MCF 10A (cell line): Measurements from ENCODE around the gene HILPDA. TPM values are rescaled to one million over a fixed set of nuclear protein-coding genes. Genes with fewer than 3 reads are reported as not detected.
"Not testable (repeated sequence)": the region's sequence is repeated elsewhere in the genome, so short reads cannot be mapped to it uniquely, and the experiment has no call there.

Experiments
- BruUV-seq: library from RNA; stranded (reverse); fragments of 400-500 nt; replicated peaks from 2 replicates; lab custom pipeline; 2021; lab: Mats Ljungman, UMichigan
- CTCF ChIA-PET: fragments of 300-600 bp; sonication (Branson Sonifier 250); formaldehyde crosslinking; extraction: SDS; loops from one replicate; lab custom pipeline; 2021; ENCODE audit warnings: antibody characterized with exemption, inconsistent platforms; lab: Yijun Ruan, JAX
- POLR2A ChIA-PET: fragments of 300-600, 350-650 bp; sonication (Branson Sonifier 250); formaldehyde crosslinking; extraction: SDS; loops from one replicate; lab custom pipeline; 2020; ENCODE audit warnings: antibody characterized with exemption, inconsistent platforms; lab: Yijun Ruan, JAX
- DNase-seq: peaks from one replicate; pipeline ENCODE4 v3.0.0-alpha.2; 2018; ENCODE audit not compliant: unreplicated experiment
- H3K27ac Mint-ChIP-seq: one replicate; pipeline ENCODE4 v1.8.0; 2022; ENCODE audit warnings: mild to moderate bottlenecking, low read depth, mixed read lengths; ENCODE audit not compliant: unreplicated experiment
- H3K27me3 Mint-ChIP-seq: one replicate; pipeline ENCODE4 v1.8.0; 2022; ENCODE audit warnings: mixed read lengths; ENCODE audit not compliant: insufficient read depth, unreplicated experiment
- H3K36me3 Mint-ChIP-seq: one replicate; pipeline ENCODE4 v1.8.0; 2022; ENCODE audit warnings: mild to moderate bottlenecking, moderate library complexity, mixed read lengths; ENCODE audit not compliant: insufficient read depth, unreplicated experiment
- H3K4me1 Mint-ChIP-seq: one replicate; pipeline ENCODE4 v1.8.0; 2022; ENCODE audit warnings: mixed read lengths; ENCODE audit not compliant: insufficient read depth, unreplicated experiment
- H3K4me3 Mint-ChIP-seq: one replicate; pipeline ENCODE4 v1.8.0; 2022; ENCODE audit warnings: mild to moderate bottlenecking, moderate library complexity, mixed read lengths; ENCODE audit not compliant: unreplicated experiment
- H3K9me3 Mint-ChIP-seq: one replicate; pipeline ENCODE4 v1.8.0; 2022; ENCODE audit warnings: mixed read lengths; ENCODE audit not compliant: unreplicated experiment
- intact Hi-C: fragments of 100-400 bp; cut with micrococcal nuclease; formaldehyde crosslinking; loops from 2 replicates; pipeline ENCODE4 v1.14.1; 2022
- total RNA-seq: library from RNA; stranded (reverse); gene quantifications from 2 replicates; pipeline ENCODE4 v1.2.3, GENCODE V29; 2022
- TF ChIP-seq, protein P1 (sequence below): fragments of 200-600 bp; IDR thresholded peaks from one replicate; pipeline ENCODE4 v1.8.0; 2022; ENCODE audit warnings: antibody characterized with exemption, mild to moderate bottlenecking; ENCODE audit not compliant: unreplicated experiment

The HILPDA gene
- total RNA-seq, 1 experiment from 2014 or later: 8.3 TPM

DNA sequence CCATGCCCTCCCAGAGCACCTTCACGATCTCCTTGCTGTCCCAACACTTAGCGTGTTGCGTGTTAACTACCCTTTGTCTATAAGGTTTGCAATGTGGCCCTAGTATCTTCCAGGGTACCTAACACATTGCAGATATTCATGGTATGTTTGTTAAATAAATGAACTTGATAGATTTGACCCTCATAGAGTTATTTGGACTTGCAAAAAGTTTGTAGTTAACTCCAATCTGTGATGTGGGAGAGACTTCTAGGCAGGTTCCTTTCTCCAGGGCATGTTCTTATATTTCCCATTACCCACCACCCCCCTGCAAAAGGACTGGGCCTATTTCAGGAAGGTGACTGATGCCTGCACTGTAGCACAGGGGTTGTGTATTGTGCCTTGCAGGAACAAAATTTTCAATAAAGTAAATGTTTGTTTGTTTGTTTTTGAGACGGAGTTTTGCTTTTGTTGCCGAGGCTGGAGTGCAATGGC, 612 bp downstream of the HILPDA start:
- Mint-ChIP-seq H3K27ac (peak overlapping the region; percentile 88), H3K27me3 (peaks cover 19% of the 10 kb centered on the region), H3K4me1 (peaks cover 14% of the 10 kb centered on the region), H3K9me3 (no peaks in the 10 kb centered on the region), H3K4me3 (peak overlapping the region; percentile 95), H3K36me3 (peaks cover 7% of the 10 kb centered on the region)
- POLR2A ChIA-PET: interaction anchor here (0.8 to 1.5 kb wide), 6 partner anchors 12 to 52 kb away, joined by 3 to 6 read pairs (median 4); partner anchors contain the start of gene METTL2B
- peak; percentile 29 for DNase-seq
- CTCF ChIA-PET: interaction anchor here (2.1 to 5.2 kb wide), 2 partner anchors 29 to 30 kb away, joined by 35 to 68 read pairs; no protein-coding TSS in a partner anchor
- intact Hi-C loops: no loop called here
- TF ChIP-seq, protein P1, sequence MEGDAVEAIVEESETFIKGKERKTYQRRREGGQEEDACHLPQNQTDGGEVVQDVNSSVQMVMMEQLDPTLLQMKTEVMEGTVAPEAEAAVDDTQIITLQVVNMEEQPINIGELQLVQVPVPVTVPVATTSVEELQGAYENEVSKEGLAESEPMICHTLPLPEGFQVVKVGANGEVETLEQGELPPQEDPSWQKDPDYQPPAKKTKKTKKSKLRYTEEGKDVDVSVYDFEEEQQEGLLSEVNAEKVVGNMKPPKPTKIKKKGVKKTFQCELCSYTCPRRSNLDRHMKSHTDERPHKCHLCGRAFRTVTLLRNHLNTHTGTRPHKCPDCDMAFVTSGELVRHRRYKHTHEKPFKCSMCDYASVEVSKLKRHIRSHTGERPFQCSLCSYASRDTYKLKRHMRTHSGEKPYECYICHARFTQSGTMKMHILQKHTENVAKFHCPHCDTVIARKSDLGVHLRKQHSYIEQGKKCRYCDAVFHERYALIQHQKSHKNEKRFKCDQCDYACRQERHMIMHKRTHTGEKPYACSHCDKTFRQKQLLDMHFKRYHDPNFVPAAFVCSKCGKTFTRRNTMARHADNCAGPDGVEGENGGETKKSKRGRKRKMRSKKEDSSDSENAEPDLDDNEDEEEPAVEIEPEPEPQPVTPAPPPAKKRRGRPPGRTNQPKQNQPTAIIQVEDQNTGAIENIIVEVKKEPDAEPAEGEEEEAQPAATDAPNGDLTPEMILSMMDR: no peak
- no TSS peak for BruUV-seq

DNA sequence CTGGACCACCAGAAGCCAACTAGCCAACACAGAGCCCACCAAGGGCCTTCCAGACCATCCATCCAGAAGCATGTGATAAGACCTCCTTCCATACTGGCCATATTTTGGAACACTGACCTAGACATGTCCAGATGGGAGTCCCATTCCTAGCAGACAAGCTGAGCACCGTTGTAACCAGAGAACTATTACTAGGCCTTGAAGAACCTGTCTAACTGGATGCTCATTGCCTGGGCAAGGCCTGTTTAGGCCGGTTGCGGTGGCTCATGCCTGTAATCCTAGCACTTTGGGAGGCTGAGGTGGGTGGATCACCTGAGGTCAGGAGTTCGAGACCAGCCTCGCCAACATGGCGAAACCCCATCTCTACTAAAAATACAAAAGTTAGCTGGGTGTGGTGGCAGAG, 1.7 kb downstream of the HILPDA start:
- BruUV-seq, H3K27ac Mint-ChIP-seq, intact Hi-C loops, H3K27me3 Mint-ChIP-seq, H3K36me3 Mint-ChIP-seq, DNase-seq, H3K9me3 Mint-ChIP-seq, H3K4me3 Mint-ChIP-seq: not testable (repeated sequence)
- peaks cover 13% of the 10 kb centered on the region for H3K4me1 Mint-ChIP-seq
- ChIA-PET CTCF (interaction anchor here (0.9 to 2.1 kb wide), 6 partner anchors 22 to 91 kb away, joined by 3 to 35 read pairs (median 4); no protein-coding TSS in a partner anchor), POLR2A (interaction anchor here (0.6 kb wide), 1 partner anchor 30 kb away, joined by 3 read pairs; no protein-coding TSS in a partner anchor)

DNA sequence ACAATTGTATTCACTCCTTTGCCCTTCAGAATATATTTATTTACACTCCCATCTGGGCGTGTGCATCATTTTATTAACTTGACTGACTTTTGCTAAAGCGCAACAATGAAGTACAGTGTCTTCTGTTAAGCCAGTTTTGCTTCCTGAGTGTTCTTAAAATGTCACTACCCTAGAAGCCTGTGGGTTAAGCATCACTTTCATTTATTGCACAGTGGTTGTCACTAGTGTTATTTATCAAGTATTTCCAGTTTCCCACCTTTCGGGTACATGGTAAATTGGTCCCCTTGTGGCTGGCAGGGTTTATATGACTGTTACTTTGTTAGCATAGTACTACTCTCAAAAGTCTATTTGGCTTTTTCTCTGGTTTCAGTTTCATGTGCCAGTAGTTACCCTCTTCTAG, 3.3 kb downstream of the HILPDA start:
- CTCF ChIA-PET: interaction anchor here (0.8 to 4.4 kb wide), 12 partner anchors 9 to 114 kb away, joined by 3 to 269 read pairs (median 13); no protein-coding TSS in a partner anchor
- no TSS peak for BruUV-seq
- intact Hi-C loops: loop anchor here (1.0 kb wide), 2 partner anchors 32 to 61 kb away; no protein-coding TSS in a partner anchor
- H3K27me3 Mint-ChIP-seq: no peaks in the 10 kb centered on the region
- H3K4me3 Mint-ChIP-seq: no peak overlapping the region
- TF ChIP-seq, protein P1: no peak
- DNase-seq: no peak
- H3K36me3 Mint-ChIP-seq: peaks cover 13% of the 10 kb centered on the region
- H3K4me1 Mint-ChIP-seq: peaks cover 8% of the 10 kb centered on the region
- H3K27ac Mint-ChIP-seq: no peak overlapping the region
- H3K9me3 Mint-ChIP-seq: no peaks in the 10 kb centered on the region
- POLR2A ChIA-PET: interaction anchor here (0.9 kb wide), 1 partner anchor 32 kb away, joined by 5 read pairs; no protein-coding TSS in a partner anchor

DNA sequence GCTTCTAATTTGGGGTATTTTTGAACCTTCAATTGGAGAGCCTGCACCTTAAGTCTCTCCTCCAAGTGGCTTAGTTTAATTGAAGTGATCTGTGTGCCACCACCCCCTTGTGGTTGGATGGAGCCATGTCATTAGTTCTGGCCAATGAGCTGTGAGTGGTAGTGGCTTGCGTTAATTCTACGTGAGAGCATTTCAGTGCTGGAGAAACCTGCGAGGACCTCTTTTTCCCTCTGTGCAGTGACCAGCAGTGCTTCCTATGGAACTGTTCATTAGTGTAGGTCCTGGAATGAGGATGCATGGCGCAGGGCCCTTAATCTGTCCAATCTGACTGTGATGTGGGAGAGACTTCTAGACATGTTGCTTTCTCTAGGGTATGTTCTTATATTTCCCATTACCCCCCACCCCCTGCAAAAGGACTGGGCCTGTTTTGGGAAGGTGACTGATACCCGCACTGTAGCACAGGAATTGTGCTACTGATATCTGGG, 3.8 kb downstream of the HILPDA start:
- Mint-ChIP-seq H3K4me3 (no peak overlapping the region), H3K9me3 (no peaks in the 10 kb centered on the region), H3K36me3 (peaks cover 10% of the 10 kb centered on the region), H3K27me3 (no peaks in the 10 kb centered on the region), H3K4me1 (peaks cover 8% of the 10 kb centered on the region), H3K27ac (peak overlapping the region; percentile 29)
- intact Hi-C loops: loop anchor here (1.0 kb wide), 2 partner anchors 32 to 61 kb away; no protein-coding TSS in a partner anchor
- peak; percentile 70 for DNase-seq
- TF ChIP-seq, protein P1: peak; percentile 62
- CTCF ChIA-PET: interaction anchor here (0.5 to 4.4 kb wide), 20 partner anchors 9 to 546 kb away, joined by 3 to 269 read pairs (median 6); partner anchors contain the start of gene METTL2B
- POLR2A ChIA-PET: interaction anchor here (0.6 to 0.9 kb wide), 3 partner anchors 12 to 49 kb away, joined by 3 to 5 read pairs (median 4); no protein-coding TSS in a partner anchor
- BruUV-seq: no TSS peak
